HG02642 (cell line): Measurements from ENCODE around the gene MASP1.
"Not testable (repeated sequence)": the region's sequence is repeated elsewhere in the genome, so short reads cannot be mapped to it uniquely, and the experiment has no call there.

Source experiments
- ATAC-seq: cut with Tn5 transposase; IDR thresholded peaks from one replicate; pipeline ENCODE4 v1.9.1; 2021; ENCODE audit warnings: mild to moderate bottlenecking; ENCODE audit not compliant: unreplicated experiment, poor library complexity

MASP1 gene

DNA sequence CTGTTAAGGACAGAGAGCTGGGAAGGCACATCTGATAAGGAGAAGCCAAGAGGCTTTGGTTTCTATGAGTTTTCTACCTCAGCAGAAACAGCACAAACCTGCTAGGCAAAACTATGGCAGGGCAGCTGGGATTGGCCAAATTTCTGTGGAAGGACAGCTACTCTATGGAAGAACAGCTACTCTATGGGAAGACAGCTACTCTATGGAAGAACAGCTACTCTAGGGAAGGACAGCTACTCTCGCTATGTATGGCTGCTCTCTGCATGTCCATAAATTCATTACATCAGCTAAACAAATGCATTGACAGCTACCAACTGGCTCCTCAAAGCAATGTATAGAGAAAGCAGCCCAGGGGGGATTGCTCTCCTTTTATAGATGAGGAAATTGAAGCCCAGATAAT lies 24.8 kb downstream of the MASP1 start:
- ATAC-seq = no peak

DNA sequence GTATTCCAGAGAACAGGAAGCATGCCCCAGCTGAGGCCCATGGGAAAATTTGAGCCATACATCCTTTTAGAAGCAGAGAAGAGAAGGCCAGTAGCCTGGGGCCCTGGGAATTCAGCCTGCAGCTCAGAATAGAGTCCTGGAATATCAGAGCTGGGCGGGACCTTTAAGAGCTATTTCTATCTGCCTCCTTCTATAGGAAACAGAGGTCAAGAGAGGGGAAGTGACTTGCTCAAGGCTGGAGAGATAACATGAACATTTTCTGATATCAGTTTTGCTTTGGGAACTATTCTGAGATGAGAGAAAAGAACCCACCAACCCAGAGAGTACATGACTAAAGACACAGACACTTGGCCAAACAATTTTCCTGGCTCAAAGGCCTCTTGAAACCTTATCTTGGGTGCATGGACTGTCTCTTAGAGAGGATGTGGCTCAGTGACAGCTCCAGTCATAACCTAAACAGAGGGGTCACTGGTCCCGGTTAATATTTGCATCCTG lies 26.0 kb downstream of the MASP1 start:
- ATAC-seq = no peak

DNA sequence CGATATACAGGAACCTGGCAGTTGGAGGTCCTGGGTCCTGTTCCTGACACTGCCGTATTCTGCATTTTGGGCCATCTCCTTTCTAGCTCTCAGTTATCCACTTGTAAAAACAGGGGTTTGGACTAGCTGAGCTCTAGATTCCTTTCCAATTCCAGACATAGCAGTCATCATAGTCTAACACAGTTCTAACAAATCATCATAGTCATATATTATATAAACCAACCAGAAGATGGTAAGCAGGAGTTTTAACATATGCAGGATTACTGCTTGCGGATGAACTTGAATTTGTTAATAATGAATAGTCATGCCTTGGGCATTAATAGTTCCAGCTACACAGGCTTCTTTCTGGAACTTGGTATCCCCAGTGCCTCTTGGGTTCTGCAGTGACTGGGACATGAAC lies 26.6 kb downstream of the MASP1 start:
- no peak for ATAC-seq

DNA sequence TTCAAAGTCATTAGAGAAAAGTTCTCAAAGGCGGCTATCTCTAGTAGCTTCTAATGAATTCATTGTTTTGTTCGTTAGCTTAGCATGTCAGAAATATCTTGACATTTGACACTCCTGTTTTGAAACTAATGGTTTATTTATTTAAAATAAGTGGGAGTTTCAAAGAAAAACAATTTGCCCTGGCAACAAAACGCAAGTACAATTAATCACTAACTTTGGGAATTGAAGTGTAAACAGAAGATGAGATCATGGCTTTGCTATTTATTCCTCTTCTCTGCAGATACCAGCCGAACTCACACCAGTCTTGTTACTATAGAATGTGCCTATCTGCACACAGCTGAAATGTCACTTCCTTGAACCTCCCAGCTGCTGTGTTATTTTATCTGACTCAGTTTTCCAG lies 27.5 kb downstream of the MASP1 start:
- ATAC-seq = no peak

DNA sequence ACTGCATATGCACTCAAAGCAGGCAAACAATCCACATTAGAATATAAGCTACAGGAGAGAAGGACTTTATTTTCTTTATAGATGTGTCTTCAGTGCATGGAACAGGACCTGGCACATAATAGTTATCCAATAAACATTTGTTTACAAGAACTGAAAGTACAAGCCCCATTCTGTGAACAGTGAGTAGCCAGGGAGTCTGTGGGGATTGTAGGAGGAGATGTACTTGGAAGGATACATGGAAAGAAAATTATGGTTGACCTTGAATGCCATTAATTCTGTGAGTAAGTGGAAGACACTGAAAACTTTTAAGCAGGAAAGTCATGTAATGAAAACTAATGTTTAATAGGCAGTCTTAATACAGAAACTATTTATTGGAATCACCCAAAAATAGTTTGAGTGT lies 28.3 kb downstream of the MASP1 start:
- no peak for ATAC-seq

DNA sequence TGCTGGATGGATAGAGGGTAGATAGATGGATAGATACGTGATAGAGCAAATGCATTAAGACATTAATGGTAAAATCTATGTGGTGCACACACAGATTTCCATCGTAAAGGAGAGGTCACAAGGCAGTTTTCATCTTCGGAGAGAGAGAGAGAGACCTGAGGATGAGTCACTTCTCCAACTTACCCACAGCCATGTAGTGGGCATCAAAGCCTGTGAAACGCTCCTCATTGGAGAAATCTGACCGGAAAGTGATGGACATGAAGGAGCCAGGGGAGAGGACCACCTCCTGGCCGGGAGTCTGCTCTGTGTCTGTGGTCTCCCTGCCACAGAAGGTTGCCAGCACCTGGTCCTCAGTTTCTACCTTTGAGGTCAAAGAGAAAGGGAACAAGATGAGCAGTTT lies 29.2 kb downstream of the MASP1 start:
- ATAC-seq = no peak

DNA sequence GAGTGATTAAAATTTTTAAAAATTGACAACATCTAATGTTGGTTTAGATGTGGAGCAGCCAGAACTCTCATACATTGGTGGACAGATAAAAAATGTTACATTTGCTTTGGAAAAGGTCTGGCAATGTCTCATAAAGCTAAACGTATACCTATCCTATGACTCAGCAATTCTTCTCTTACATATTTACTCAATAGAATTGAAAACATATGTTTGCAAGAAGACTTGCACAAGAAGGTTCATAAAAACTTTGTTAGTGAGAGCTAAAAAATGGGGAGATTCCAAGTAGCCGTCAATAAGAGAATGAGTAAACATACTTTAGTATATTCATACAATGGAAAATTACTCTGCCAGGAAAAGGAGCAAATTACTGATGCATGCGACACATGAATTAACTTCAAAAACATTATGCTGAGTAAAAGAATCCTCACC lies 30.0 kb downstream of the MASP1 start:
- no peak for ATAC-seq

DNA sequence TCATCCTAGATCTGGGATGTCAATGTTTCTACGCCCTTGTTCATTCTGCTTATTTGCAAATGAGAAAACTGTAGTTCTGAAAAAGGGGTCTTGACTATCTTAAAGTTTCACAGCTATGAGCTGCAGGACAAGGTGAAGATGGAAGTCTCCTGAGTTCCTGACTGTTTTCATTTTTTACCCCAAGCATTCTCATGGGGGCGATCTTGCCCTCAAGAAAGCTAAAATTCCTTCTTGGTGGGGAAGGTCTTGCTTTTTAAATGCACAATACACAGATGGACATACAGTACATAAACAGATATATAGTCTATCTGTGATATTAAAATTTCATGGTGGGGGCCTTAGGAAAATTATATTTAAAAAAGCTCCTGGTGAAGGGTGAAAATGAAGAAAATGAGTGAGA lies 32.4 kb downstream of the MASP1 start:
- no peak for ATAC-seq

DNA sequence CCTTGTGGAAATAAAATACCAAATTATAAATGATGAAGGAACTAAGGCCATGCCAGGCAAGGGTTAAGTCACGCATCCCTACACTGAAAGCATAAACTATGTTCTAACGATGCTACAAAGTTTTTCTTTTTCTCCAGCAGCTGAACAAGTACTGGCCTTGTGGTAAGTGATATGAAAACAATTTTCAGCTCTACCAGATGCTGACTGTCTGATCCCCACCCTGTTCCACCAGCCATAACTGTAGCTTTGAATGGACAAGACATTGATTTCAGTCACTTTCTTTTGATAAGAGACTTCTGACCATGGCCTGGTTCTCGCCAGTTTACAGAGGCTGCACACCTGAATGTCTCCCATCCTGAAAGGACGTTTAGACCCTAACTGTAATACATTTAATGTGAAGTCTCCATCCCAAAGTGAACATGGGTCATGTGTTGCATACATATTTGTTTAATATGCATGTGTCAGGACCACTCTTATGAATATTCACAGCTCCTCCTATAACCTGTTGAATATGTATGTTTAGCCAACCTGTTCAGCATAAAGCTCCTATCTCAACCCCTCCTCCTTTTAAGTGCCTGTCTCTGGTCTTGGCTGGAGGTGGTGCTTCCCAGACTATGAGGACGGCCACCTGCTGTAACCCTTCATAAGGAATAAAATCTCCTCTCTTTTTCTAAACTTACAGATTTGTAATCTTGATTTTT lies 33.4 kb downstream of the MASP1 start:
- no peak for ATAC-seq

DNA sequence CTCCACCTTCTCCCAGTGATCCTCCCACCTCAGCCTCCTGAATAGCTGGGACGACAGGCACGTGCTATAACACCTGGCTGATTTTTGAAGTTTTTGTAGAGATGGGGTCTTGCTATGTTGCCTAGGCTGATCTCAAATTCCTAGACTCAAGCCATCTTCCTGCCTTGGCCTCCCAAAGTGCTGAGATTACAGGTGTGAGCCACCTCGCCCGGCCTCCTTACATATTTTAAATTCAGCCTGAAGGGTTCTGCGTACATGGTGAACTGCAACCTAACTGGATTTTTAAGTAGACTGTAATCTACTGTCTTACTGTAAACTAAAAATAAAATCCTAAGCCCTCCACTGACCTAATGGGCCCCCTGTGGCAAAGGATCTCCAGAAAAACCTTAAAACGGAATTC lies 34.1 kb downstream of the MASP1 start:
- no peak for ATAC-seq

DNA sequence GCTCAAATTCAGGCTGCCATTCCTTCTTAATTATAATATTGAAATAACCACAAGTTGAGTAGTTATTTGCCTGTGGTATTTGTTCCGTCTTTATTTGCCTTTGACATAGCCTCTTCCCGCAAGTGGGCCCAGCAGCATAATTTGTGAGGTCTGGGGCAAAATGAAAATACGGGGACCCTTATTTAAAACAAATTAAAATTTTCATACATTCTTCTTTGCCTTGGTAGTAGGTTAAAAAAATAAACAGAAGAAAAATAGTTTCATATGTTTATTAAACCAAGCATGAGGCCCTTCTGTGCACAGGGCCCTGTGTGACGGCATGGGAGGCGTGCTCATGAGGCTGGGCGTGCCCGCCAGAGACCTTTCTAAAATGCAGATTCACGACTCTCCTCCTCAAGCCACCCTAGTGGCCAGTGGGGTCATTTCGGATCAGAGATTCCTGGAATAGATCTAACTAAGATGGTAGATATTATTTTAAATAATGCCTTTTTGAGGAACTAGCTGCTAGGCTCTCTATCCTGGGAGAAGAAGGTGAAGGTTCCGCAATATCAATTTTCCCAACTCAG lies 35.4 kb downstream of the MASP1 start:
- no peak for ATAC-seq

DNA sequence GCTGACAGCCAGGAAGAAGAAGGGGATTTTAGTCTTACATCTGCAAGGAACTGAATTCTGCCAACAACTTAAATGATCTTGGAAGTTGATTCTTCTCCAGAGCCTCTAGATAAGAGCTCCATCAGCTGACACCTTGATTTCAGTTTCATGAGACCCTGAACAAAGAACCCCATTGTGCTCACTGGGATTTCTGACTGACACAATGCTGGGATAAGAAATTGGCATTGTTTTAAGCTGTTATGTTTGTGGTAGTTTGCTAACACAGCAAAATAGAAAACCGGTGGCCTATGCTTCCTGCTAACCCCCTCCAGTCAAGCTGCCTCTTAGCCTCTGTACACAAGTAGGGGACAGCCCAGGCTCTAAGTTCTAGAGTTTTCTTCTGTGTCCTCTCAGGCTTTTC lies 36.2 kb downstream of the MASP1 start:
- no peak for ATAC-seq

DNA sequence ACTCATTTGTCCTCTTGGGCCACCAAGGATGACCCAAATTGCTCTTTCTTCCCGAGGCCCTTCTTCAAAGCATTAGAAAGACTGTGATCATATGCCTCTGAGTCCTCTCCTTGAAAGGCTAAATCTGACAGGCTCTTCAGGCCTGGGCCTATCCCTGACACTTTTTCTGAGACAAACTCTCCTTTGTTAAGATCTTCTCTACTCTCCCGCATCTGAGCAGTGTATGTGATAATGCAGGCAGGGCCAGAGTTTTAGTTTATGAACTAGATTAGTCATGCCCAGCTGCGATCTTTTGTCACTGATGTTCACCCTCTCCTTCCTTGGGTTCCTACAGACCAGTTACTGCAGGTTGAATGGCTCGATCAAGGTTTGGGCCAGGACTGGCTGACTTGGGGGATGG lies 39.2 kb downstream of the MASP1 start:
- ATAC-seq = no peak

DNA sequence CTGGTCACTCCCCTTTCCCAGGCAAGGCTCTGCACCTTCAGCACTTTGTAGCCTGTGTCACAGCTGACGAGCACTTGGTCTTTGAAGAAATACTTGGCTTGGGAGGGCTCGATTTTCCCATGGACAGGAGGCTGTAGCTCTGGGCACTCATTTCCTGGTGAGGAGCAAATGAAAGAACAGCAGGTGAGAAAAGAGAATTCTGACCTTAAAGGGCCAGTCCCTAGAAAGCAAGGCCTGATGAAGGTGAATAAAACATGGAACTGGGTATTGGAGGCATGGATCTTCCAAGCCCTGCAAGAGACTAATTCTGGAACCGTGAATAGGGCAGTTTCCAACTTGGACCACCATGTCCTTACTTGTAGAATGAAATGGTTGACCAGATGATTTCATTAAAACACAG lies 39.9 kb downstream of the MASP1 start:
- ATAC-seq = no peak

DNA sequence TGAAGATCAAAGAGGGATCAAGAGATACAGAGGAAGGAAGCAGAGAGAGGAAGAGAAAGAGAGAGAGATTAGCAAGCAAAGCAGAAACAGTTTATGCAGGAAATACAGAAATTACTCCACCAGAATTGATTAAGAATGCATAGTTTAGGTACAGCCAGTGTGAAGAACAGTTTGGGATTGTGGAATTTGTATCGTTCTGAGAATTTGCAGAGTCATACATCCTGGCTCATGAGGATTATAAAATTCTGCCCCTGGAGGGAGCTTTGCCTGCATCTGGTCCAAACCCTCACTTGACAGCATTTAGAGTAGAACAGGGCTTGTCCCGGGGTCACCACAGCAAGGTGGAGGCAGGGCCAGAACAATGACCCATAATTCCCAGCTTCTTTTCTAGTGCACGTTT lies 44.1 kb downstream of the MASP1 start:
- ATAC-seq = no peak

DNA sequence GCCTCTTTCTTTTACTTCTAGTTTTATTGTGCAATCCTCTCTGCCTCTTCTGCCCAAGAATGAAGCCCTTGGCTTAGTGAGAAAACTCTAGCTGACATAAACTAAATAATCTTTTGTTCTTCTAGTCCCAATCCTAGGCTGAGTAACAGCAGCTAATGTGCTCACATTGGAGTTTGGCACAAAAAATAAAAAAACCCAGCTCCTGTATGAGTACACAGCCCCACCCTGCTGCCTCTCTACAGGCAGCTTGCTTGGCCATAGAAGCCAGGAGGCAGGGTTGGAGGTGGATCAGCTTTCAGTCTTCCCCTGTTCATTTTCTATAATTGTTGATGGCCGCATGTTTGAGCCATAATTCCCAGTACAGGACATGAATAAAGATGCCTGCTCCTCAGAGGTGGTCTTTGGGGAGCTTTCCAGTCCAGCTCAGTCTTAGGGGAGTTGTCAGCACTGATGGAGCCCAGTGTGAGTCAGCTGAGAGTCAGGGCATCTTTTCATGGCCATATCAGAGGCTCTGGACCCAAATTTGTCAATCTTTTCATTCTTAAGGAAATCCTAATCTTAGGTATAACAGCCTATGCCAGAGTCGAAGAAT lies 47.5 kb downstream of the MASP1 start:
- ATAC-seq = no peak

DNA sequence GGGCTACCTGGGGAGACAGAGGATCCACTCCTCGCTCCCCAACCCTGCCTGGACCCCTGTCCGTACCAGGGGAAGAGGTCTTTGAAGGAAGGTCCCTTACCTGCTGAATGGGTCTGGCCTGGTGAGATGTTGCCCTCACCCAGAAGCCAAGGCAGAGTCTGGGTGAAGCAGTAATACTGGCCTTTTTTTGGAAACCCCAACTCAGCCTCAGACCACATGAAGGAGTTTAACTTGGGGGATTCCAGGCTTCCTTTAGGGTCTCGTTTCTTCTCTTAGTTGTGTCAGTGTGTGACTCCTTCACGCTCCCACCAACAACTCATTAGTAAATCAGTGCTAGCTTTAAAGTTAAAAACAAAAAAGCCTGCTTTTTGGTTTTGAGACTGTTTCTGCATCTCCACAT lies 48.6 kb downstream of the MASP1 start:
- no peak for ATAC-seq

DNA sequence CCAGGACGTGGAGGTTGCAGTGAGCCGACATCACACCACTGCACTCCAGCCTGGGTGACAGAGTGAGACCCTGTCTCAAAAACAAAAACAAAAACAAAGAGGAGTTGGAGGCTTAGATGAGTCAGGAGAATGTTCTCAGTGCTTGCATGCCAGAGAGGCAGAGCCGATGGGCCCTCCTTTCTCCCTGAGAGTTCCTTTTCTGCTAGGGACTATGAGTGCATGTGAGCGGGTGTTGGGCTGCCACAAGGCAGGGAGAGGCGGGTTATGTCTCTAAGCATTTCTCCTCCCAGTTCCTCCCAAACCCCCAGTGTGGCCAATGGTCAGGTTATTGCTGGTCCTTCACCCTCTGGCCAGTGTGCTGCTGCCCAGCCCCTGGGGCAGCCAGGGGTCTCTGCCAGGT lies 49.1 kb downstream of the MASP1 start:
- ATAC-seq = no peak

DNA sequence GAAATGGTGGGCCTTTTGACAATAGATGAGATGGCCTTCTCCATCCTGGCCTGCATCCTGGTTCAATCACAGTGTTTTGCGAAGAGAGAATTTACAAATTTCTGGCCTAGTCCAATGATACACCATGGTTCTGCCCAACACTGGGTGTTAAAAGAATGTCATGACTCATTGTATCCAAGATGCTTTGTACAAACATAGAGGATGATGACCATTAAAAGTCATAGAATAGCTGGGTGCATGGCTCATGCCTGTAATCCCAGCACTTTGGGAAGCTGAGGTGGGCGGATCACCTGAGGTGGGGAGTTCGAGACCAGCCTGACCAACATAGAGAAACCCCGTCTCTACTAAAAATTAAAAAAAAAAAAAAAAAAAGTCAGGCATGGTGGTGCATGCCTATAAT lies 52.7 kb downstream of the MASP1 start:
- ATAC-seq = not testable (repeated sequence)

DNA sequence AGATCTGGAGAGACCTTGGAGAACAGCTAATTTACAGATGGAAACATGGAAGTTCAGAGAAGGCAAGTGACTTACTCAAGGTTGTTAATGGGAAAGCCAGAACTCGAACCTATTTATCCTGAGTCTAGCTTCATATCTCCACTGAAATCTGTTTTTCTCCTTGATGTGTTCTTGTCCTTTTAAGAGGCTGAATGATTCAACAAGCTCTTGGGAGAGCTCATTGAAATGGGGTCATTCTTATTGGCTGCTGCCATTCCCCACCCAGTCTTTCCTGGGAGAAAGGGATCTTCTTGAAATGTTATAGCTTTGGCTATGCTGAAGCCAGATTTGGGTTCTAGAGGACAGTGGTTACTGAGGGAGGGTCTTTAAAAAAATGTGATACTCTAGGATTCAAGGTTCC lies 53.3 kb downstream of the MASP1 start:
- ATAC-seq = no peak

DNA sequence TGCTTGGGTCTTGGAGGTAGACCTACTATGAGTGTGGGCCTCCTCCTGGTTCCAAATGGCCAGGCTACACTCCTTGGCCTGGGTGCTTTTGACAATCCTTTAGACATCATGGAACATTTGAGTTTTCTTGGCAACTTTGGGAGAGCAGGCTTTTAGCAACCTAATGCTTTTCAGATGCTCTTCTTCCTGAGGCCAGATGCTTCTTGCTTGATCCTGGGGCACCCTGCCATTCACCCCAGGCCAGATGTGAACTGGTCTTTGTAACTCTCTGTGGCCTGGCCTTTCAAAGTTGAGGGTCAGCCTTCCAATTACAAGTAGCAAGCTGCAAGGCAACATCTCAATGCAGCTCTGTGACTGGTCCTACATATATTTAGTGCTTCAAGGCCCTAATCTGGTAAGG lies 53.8 kb downstream of the MASP1 start:
- no peak for ATAC-seq

DNA sequence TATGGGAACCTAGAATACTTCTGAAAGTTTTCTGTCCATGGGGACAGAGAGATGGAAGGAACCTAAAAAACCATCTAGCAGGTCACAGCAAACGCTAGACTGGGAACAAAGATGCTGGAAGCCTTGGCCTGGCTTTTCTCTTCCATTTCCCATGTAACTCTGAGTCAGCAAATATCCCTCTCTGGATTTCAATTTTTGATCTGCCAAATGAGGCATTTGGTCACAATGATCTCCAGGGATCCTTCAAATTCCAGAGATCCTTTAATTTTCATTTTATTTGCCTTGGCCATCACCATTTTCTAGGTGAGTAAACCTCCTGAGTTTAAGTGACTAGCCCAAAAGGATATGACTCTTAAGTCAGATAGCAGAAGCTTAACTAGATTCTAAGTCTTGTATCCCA lies 54.6 kb downstream of the MASP1 start:
- ATAC-seq = no peak
